Urothelium cell line (cell line): ENCODE data around the gene CRBN.

Experiments used
- DNase-seq: peaks from one replicate; pipeline ENCODE4 v3.0.0; 2011; ENCODE audit warnings: low spot score, mixed read lengths
- FAIRE-seq: peaks from 2 replicates; lab custom pipeline; 2011; peaks lifted over from hg19 to GRCh38; lab: Jason Lieb, UNC

CRBN gene

GRCh38 chr3:3179407-3180094 is at the start of gene CRBN:
CRBN (minus strand) TSS chr3:3179691; CDS start chr3:3179687, 4 bp downstream.
- FAIRE-seq, result peak; percentile 90
- DNase-seq, result peak; percentile 94

- DNase-seq (no peak), FAIRE-seq (no peak)
Measured at GRCh38 chr3:3227640-3228039, 48.1 kb upstream of the CRBN start.

- FAIRE-seq (no peak), DNase-seq (no peak)
Measured at GRCh38 chr3:3221528-3221927, 42.0 kb upstream of the CRBN start.

GRCh38 chr3:3216401-3216800 is 36.9 kb upstream of the CRBN start:
- DNase-seq (no peak), FAIRE-seq (no peak)

- FAIRE-seq (no peak), DNase-seq (no peak)
Measured at GRCh38 chr3:3212781-3213440, 33.4 kb upstream of the CRBN start.

GRCh38 chr3:3209714-3210113 is 30.2 kb upstream of the CRBN start:
- FAIRE-seq, result no peak
- no peak for DNase-seq

- no peak for FAIRE-seq
- no peak for DNase-seq
Measured at GRCh38 chr3:3209057-3209456, 29.6 kb upstream of the CRBN start.

- no peak for FAIRE-seq
- DNase-seq, result no peak
Measured at GRCh38 chr3:3201611-3202010, 22.1 kb upstream of the CRBN start.

- DNase-seq, result peak; percentile 57
- no peak for FAIRE-seq
Measured at GRCh38 chr3:3200632-3201212, 21.2 kb upstream of the CRBN start.

- FAIRE-seq (no peak), DNase-seq (no peak)
Measured at GRCh38 chr3:3199306-3199705, 19.8 kb upstream of the CRBN start.

GRCh38 chr3:3196148-3196861 is 16.8 kb upstream of the CRBN start:
- peak; percentile 37 for DNase-seq
- no peak for FAIRE-seq

- FAIRE-seq (no peak), DNase-seq (no peak)
Measured at GRCh38 chr3:3194861-3195260, 15.4 kb upstream of the CRBN start.

GRCh38 chr3:3192286-3192675 is 12.8 kb upstream of the CRBN start:
- FAIRE-seq, result no peak
- DNase-seq, result no peak

- FAIRE-seq (no peak), DNase-seq (no peak)
Measured at GRCh38 chr3:3191675-3192285, 12.3 kb upstream of the CRBN start.

- no peak for DNase-seq
- no peak for FAIRE-seq
Measured at GRCh38 chr3:3189961-3190360, 10.5 kb upstream of the CRBN start.

- DNase-seq (no peak), FAIRE-seq (no peak)
Measured at GRCh38 chr3:3189102-3189727, 9.7 kb upstream of the CRBN start.

- no peak for DNase-seq
- FAIRE-seq, result no peak
Measured at GRCh38 chr3:3184876-3185275, 5.4 kb upstream of the CRBN start.

GRCh38 chr3:3180456-3180855 is 965 bp upstream of the CRBN start:
- FAIRE-seq (no peak), DNase-seq (no peak)

- FAIRE-seq, result no peak
- no peak for DNase-seq
Measured at GRCh38 chr3:3178498-3179328, 778 bp downstream of the CRBN start.
